HG03108 (cell line): ENCODE data around the gene PRL.

Experiments
- ATAC-seq: cut with Tn5 transposase; IDR thresholded peaks from one replicate; pipeline ENCODE4 v1.9.1; 2021; ENCODE audit warnings: moderate library complexity; ENCODE audit not compliant: unreplicated experiment

PRL gene

DNA sequence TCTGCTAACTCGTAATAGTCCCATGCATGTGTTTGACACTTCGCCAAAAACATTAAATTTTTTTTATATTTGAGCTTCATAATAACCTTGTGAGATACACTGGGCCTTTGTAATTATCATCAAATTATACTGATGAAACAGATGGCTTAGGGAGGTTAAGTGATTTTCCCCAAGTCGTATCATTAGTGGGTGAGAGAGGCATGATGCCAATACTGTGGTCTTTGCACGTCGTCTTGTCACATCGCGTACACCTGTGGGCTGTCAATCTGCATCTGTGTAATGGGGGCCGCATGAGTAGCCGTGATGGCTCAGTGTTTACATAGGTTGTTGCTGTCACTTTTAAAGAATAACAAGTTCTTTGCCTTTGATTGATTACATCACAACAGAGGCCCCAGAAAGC is 1.7 kb downstream of the PRL start:
- no peak for ATAC-seq

DNA sequence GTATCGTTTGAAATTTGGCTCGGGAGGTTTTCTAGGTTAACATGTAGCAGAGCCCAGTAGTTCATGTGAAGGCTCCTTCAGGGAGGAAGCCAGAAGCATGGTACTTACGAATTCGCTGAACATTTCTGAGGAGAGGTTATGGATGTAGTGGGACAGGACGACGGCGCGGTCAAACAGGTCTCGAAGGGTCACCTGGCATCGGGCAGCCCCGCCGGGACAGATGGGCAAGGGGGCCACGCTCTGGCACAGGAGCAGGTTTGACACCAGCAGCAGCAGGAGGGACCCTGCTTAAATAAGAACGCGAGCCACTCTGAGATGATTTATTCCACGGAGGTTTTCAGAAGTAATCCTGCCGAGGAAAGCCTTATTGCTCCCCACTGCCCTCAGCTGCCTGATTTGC is 2.5 kb downstream of the PRL start:
- no peak for ATAC-seq

DNA sequence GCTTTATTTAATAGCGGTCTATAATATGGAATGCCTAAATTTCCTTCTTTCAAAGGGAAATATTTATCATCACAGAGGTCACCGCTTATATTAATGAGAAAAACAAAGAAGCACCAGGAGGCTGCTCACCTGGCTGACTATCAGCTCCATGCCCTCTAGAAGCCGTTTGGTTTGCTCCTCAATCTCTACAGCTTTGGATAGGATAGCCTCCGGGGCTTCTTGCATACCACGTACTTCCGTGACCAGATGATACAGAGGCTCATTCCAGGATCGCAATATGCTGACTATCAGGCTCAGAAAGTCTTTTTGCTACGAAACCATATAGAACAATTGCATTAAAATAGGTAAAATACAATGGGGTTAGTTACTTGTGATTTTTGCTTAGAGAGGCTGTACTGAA is 6.8 kb downstream of the PRL start:
- ATAC-seq, result no peak

DNA sequence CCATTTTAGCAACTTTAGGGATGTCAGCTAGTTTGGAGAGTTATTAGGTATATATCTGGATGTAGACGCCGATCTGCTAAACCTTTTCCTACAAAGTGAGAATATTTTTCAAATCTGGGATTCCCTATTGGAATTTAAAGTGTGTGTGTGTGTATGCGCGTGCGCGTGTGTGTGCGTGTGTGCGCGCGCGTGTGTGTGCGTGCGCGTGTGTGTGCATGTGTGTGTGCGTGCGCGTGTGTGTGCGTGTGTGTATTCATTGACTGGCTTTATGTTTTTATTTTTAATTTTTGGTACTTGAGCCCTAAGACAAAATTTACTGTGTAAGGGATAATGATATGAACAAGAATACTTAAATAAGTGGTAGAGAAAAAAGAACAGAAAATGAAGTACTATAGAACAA is 8.1 kb downstream of the PRL start:
- no peak for ATAC-seq

DNA sequence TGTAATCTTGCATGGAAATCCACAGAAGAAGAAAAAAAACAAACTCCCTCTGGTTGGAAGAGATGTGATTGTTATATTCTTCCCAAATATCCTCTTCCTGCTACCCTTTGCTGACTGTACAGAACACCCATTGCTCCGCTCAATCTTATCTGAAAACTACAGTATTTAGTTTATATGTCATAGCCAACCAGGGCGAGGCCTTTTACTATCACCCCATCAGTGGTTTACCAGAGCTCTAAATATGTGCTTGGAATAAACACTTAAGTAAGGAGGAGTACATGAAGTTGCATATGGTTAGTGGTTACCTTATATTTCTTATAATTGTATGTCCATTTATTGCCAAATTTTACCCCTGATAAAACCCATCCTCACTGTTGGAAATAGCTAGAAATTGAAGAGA is 12.2 kb downstream of the PRL start:
- ATAC-seq, result no peak

DNA sequence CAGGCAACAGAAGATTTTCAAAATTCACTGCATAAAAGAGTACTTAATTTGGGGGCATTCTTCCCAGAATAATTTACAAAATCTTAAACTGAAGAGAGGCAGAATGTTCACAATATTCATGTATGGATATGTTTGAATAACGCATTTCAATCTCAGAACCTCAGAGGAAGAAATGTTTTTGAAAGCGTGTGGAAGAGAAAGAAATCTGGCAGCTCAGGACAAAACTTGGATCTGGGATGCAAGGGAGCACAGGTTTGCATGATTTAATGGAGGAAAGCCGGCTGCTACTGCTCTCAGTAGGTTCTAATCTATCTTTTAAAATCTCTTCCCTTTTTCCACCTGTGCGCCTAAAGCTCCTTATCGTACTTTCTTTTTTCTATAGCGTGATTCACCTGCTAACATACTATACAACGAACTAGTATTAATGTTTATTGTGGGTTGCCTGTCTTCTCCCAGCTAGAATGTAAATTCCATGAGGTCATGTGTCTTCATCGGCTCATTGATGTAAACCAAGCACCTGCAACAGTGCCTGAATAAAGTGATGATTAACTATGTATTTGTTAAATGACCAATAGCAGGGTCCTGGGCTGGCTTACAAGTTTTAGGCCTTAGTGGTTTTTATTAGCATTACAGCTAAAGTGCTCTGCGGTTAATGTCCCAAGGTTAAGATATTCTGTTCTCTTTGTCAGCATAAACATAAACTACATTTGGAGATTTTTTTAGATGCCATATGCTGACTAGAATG is 15.3 kb downstream of the PRL start:
- no peak for ATAC-seq

DNA sequence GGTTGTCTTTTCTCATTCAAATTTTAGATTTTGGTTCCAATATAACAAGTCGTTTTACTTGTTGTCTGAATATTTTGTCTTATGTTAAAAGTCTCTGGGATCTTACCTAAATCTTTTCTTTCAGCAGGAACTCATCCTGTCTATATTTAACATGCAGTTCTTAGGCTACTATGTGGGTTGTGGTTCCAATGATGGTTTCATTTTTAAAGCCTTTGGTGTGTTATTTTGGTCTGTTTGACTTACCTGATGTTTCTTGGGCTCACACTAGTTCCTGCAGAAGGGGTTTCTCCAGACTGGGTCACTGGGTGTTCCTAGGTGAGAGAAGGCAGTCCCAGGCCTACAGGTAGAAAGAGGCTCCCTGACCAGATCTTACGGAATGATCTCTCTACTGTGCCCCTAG is 17.4 kb downstream of the PRL start:
- ATAC-seq, result no peak

DNA sequence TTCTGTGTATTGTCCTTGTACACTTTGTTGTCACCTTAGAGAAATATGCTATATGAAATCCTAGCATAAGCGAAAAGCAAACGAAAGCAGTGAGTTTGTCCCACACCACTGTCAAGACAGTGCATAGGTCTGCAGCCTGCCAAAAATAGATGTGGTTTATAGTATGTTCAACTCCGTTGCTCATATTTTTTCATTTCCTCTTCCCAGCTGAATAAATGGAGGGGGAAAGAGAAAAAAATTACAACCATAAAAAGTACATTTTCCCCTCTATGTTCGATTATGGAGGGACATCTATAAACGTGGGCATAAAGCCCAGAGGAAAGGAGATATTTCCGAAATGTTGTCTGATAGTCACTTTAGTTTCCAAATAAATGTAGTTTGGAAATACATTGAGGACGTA is 25.8 kb downstream of the PRL start:
- no peak for ATAC-seq

DNA sequence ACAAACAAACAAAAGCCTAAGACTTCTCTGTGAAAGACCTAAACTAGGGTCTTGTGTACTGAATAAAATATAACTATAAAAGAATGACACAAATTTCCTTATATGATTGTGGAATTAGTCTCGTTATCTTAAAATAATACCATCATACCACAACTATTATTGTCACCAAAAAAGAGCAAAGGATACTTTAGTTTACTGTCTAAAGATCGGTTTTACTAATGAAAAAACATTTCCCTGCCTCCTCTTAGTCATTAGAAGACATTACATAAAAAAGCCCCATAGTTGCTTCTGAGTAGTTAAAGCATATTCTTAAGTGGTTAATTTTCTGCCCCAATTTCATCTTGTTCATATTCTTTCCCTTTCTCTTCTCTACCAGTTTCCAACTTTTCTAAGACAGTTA is 33.1 kb downstream of the PRL start:
- no peak for ATAC-seq

DNA sequence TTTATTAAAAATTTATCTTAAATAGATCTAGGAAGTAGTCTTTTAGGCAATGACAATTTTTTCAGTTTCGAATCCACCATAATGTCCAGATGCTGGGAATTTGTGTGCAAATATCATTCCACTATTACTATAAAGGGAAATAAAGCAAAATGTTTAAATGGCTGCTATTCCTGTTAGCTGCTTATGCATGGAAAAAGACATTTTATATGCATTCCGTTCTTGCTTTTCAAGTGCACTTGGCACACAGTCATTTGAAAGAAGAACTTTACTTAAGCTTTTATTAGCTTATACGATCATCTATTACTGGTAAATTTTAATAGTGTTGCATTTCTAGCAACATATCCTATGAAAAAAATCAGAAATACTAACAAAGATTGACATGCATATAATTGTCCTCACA is 42.0 kb downstream of the PRL start:
- no peak for ATAC-seq

DNA sequence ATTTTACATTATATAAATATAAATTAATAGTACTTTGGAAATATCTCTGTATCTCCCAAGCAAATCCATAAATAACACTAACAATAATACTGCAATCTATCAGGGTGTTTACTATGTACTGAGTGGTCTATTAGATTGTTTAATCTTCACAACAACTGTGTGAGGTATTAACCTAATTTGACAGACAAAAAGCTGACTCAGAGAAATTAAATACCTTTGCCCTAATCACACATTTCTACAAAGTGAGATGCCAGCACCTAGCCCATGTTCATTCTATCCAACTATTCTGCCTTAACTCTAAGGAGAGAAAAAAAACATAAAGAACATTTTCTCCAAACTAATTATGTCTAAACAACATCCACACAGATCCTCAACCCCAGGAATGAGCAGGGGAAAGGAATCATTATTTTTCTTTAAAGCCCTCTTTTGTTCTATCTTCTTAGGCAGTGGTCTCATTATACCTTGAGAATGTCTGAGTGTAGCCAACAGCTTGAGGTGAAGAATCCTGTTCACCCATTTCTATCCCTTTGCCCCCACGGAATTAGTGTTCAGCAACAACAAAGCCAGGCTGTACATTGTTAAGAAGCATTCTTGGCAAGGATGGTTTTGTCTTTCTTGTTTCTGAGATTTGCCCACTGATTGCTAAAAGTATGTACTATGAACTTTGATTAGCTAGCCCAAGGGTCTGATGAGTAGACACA is 42.7 kb downstream of the PRL start:
- ATAC-seq, result no peak

DNA sequence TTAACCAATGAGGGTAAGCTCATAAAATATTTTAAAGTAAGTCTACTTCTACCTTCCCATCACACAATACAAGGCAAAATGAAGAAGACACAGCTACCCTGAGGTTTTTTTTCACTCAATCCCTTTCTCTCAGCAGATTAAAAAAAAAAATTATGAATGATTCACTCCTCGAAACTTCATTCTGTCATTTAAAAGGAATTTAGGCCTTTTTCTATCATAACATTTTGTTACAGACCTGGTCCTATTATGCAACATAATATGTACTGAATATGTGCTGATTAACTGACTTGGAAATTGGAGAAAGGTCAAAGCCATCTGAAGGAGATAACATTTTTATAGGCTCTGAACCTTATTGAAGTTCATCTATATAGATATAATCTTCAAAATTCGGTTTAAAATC is 45.5 kb downstream of the PRL start:
- no peak for ATAC-seq

DNA sequence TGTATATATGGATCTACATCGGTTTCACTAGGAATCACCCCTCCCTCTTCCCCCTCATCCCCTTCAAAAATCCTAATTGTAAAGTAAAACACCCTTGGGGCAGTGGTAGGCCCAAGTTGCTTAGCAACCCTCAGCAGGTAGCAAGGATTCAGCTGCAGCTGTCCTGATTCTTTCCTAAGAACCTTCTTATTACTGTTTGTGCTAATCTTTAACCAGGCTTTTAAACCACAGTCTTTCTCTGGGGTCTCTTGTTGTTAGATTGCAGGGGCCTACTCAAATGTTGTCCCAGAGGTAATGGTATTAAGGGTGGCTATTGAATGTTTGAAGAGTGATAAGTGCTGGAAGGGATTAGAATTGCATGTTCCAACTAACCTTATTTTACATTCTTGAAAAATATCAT is 46.4 kb downstream of the PRL start:
- ATAC-seq, result no peak

DNA sequence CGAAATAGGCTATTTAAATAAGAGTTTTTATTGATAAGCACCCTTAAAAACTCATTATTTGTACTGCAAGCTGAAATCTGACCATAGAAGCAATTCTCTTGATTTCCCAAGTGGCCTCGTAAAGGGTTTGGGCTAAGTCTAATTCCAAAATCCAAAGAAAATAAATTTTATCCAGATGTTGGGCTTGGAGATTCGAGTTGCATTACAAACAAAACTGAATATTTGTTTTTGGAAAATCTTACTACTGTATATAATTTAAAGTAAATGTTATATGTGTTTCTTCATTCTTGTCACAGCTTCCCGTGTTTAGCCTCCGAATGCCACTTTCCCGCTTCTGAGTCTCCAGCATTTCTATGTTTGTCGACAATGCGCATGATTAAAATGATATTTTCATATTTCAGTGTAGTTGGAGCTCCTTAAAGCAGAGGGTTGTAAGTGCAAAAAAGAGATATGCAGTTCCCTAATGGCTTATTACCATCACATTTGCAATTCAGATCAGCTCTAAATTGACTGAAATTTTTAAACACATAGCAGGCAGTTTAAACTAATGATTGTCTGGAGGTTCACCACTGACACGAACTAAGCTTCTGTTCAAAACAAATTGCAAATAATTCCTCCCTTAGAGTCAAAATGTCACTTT is 47.0 kb downstream of the PRL start:
- ATAC-seq, result no peak

DNA sequence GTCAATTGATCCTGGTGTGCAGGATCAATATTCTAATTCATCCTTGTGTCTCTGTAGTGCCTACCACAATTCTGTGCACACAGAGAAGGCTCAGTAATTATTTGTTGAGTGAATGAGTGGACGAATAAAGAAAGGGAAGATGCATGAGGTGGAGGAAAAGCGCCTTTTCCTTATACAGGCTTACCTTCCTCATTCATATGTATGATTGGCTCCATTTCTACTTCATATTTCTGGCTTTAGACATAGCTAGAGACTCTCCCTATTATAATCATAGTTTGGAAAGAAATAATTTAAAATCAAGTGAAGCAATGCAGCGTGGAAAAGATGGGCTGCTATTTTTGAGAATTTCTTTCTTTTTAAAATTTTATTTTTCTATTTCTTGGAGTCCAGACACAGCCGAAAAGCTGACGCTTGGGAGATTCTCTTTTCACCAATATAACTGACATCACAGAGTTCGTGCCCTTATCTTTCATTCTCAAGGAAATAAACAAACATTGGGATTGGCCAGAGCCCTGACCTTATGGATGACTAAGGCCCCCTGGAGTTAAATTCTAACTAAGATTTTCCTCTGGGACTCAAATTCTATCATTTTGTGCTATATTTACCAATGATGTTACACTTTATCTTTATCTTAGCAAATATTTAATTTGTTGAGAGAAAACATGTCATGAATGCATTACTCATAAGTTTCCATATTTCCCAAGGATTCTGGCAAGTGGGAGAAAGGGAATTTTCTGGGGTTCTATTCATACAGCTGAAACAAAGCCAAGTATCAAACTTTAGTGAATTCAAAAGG is 48.1 kb downstream of the PRL start:
- ATAC-seq, result no peak

DNA sequence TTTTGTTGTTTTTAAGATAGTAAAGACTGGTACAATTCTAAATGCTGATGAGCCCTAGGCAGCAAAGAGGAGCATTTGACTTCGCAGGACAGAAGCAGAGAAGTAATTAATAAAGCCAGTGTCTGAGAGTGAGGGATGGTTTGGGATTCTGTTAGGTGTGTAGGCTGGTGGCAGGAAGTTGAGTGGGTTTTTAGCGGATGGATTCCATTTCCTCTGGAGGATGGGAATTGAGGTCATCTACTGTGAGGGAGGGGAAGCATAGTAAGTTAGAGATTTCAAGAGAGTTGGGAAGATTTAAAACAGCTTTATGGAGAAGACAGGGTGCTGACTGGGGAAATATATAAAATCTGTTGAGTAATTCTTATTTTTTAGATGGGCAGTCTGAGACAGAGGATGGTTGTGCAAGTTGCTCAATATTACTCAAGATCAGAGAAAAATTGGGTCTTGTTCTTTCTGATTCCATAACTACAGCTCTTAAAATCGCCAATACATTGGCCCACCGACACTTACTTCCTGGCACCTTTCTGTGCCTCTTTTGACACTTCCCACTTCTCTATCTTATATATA is 48.8 kb downstream of the PRL start:
- ATAC-seq, result no peak

DNA sequence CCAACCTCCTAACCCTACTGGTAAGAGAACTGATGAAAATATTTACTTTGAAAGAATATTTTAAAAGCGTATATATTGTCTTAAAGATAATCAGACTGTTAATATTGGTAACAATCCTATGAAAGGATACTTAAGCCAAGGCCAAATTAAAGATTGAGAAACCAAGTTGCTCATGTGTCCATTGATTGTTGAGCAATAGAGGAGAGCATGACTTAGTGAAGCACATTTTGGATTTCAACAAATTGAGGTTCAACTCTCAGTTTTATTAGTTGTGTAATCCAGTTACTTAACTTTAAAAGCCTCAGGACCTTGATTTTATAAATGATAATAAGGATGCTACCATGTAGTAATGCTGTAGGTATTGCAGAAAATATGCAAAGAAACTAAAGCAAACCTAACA is 56.8 kb downstream of the PRL start:
- no peak for ATAC-seq

DNA sequence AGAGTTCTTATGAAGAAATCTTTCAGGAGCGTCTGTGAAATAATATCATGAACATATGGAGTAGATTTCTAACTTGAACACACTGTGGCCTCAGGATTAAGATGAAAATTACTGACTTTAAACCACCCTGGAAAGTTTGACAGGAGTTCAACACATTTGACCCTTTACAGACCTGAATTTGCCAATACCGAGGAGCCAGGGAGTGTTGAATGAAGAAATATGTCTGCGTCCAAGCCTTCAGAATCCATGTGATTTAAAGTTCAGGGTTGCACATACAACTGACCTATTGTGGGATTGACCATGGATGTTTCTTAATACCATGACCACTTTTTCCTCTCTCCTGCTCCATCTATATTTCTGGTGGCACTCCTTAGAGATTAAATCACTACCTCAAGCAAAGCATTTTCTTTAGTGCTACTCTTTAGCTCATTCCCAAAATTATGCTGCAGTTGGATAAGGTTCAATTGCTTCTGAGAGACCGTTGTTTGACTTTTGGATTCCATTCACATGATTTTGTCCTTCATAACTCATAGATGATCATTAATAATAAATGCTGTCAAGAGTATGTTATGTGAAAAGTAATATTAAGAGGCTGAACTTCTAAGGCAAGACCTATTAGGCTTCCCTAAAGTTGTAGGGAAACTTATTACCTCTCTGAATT is 57.4 kb downstream of the PRL start:
- no peak for ATAC-seq

DNA sequence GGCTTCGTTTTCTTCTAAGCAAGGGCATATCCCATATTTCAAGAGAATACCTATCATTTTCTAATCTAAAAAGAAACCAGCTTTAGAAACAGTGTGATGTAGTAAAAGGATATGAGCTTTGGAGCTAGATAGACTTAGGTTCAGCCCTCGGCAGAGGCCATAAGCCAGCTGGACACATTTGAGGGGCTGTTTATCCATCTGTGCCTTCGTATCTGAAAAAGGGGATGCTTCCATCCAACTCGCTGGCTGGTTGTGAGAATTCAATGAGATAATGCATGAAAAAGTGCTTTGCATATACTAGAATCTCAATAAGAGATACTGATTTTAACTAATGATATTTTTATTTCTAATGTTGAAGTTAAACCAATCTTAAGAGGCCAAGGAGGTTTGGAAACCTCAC is 58.0 kb downstream of the PRL start:
- ATAC-seq, result no peak

DNA sequence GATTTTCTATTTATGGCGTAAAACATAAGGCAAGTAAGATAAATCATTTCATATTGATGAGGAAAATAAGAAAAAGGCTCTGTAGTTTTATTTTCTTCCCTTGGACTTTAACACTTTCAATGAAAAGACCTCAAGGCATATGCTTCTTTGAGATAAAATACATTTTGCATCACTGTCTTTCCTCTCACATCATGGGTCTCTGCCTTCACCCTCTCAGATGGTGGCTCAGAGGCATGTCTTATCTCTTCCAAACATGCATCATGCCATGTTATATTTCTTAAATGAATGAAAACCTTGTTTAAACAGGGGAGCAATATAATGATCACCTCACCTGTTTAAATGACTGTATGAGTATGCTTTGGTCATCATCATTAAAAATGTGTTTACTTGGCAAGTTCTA is 59.3 kb downstream of the PRL start:
- ATAC-seq, result no peak
